ENCODE results near the gene SHC3. TPM values are rescaled to one million over a fixed set of nuclear protein-coding genes. Genes with fewer than 3 reads are reported as not detected.
"Not testable (repeated sequence)": the region's sequence is repeated elsewhere in the genome, so short reads cannot be mapped to it uniquely, and the experiment has no call there.

The SHC3 gene
- total RNA-seq, result not detected

- Mint-ChIP-seq H3K9me3 (no peaks in the 10 kb centered on the region), H3K27ac (no peak within 1 kb of the TSS), H3K4me1 (peaks cover 16% of the 10 kb centered on the region), H3K4me3 (no peak within 1 kb of the TSS), H3K36me3 (ENCODE audit: low read depth) (peaks cover 3% of the 10 kb centered on the region), H3K27me3 (peaks cover 69% of the 10 kb centered on the region)
- no peak for DNase-seq
- POLR2A ChIA-PET, result no interaction called here
- CTCF ChIA-PET, result no interaction called here
These were observed at the start of gene SHC3 for GRCh38 chr9:89177944-89178829. TSS of gene SHC3 (minus strand) at chr9:89178818. CDS start at chr9:89178460, 358 bp downstream.

GRCh38 chr9:89225991-89226471, 47.4 kb upstream of the SHC3 start:
- Mint-ChIP-seq H3K4me3 (no peak overlapping the region), H3K9me3 (no peaks in the 10 kb centered on the region), H3K27me3 (peaks cover 31% of the 10 kb centered on the region), H3K27ac (no peak overlapping the region), H3K4me1 (no peaks in the 10 kb centered on the region), H3K36me3 (ENCODE audit: low read depth) (no peaks in the 10 kb centered on the region)
- POLR2A ChIA-PET, result no interaction called here
- CTCF ChIA-PET, result no interaction called here
- DNase-seq, result no peak

GRCh38 chr9:89225587-89225986, 47.0 kb upstream of the SHC3 start:
- Mint-ChIP-seq H3K9me3 (no peaks in the 10 kb centered on the region), H3K36me3 (ENCODE audit: low read depth) (no peaks in the 10 kb centered on the region), H3K27ac (no peak overlapping the region), H3K4me1 (no peaks in the 10 kb centered on the region), H3K4me3 (no peak overlapping the region), H3K27me3 (peaks cover 28% of the 10 kb centered on the region)
- ChIA-PET CTCF (no interaction called here), POLR2A (no interaction called here)
- DNase-seq, result no peak

- Mint-ChIP-seq H3K36me3 (ENCODE audit: low read depth) (no peaks in the 10 kb centered on the region), H3K27ac (no peak overlapping the region), H3K27me3 (peaks cover 26% of the 10 kb centered on the region), H3K4me1 (no peaks in the 10 kb centered on the region), H3K4me3 (no peak overlapping the region), H3K9me3 (no peaks in the 10 kb centered on the region)
- DNase-seq, result no peak
- ChIA-PET POLR2A (no interaction called here), CTCF (no interaction called here)
These were observed 46.4 kb upstream of the SHC3 start for GRCh38 chr9:89225036-89225435.

- Mint-ChIP-seq H3K27ac (no peak overlapping the region), H3K4me3 (no peak overlapping the region), H3K27me3 (peaks cover 23% of the 10 kb centered on the region), H3K36me3 (ENCODE audit: low read depth) (no peaks in the 10 kb centered on the region), H3K9me3 (no peaks in the 10 kb centered on the region), H3K4me1 (no peaks in the 10 kb centered on the region)
- DNase-seq, result no peak
- CTCF ChIA-PET, result no interaction called here
- POLR2A ChIA-PET, result no interaction called here
These were observed 46.0 kb upstream of the SHC3 start for GRCh38 chr9:89224633-89225032.

- POLR2A ChIA-PET, result no interaction called here
- no peak overlapping the region for H3K4me3 Mint-ChIP-seq
- H3K27ac Mint-ChIP-seq, result no peak overlapping the region
- H3K4me1 Mint-ChIP-seq, result no peaks in the 10 kb centered on the region
- CTCF ChIA-PET, result no interaction called here
- no peak for DNase-seq
- H3K27me3 Mint-ChIP-seq, result peaks cover 19% of the 10 kb centered on the region
- no peaks in the 10 kb centered on the region for H3K36me3 Mint-ChIP-seq (ENCODE audit: low read depth)
- H3K9me3 Mint-ChIP-seq, result no peaks in the 10 kb centered on the region
These were observed 44.9 kb upstream of the SHC3 start for GRCh38 chr9:89223396-89223977.

- Mint-ChIP-seq H3K4me3 (no peak overlapping the region), H3K4me1 (no peaks in the 10 kb centered on the region), H3K27me3 (peaks cover 13% of the 10 kb centered on the region), H3K9me3 (no peaks in the 10 kb centered on the region), H3K27ac (no peak overlapping the region), H3K36me3 (ENCODE audit: low read depth) (no peaks in the 10 kb centered on the region)
- DNase-seq, result no peak
- POLR2A ChIA-PET, result no interaction called here
- CTCF ChIA-PET, result no interaction called here
These were observed 41.0 kb upstream of the SHC3 start for GRCh38 chr9:89219637-89220036.

GRCh38 chr9:89218040-89218928, 39.7 kb upstream of the SHC3 start:
- Mint-ChIP-seq H3K36me3 (ENCODE audit: low read depth) (no peaks in the 10 kb centered on the region), H3K27ac (no peak overlapping the region), H3K27me3 (peaks cover 13% of the 10 kb centered on the region), H3K4me3 (no peak overlapping the region), H3K9me3 (no peaks in the 10 kb centered on the region), H3K4me1 (no peaks in the 10 kb centered on the region)
- CTCF ChIA-PET, result no interaction called here
- POLR2A ChIA-PET, result no interaction called here
- DNase-seq, result no peak

GRCh38 chr9:89215342-89215741, 36.7 kb upstream of the SHC3 start:
- Mint-ChIP-seq H3K4me3 (no peak overlapping the region), H3K4me1 (no peaks in the 10 kb centered on the region), H3K36me3 (ENCODE audit: low read depth) (no peaks in the 10 kb centered on the region), H3K9me3 (no peaks in the 10 kb centered on the region), H3K27ac (no peak overlapping the region), H3K27me3 (peaks cover 5% of the 10 kb centered on the region)
- CTCF ChIA-PET, result no interaction called here
- POLR2A ChIA-PET, result no interaction called here
- DNase-seq, result no peak

GRCh38 chr9:89213396-89213880, 34.8 kb upstream of the SHC3 start:
- CTCF ChIA-PET, result interaction anchor here (0.6 to 0.7 kb wide), 2 partner anchors 26 to 194 kb away, joined by 3 read pairs; no protein-coding TSS in a partner anchor
- H3K4me3 Mint-ChIP-seq, result no peak overlapping the region
- peaks cover 3% of the 10 kb centered on the region for H3K27me3 Mint-ChIP-seq
- no peak overlapping the region for H3K27ac Mint-ChIP-seq
- no peaks in the 10 kb centered on the region for H3K36me3 Mint-ChIP-seq (ENCODE audit: low read depth)
- POLR2A ChIA-PET, result no interaction called here
- no peaks in the 10 kb centered on the region for H3K9me3 Mint-ChIP-seq
- H3K4me1 Mint-ChIP-seq, result no peaks in the 10 kb centered on the region
- DNase-seq, result no peak

DNA sequence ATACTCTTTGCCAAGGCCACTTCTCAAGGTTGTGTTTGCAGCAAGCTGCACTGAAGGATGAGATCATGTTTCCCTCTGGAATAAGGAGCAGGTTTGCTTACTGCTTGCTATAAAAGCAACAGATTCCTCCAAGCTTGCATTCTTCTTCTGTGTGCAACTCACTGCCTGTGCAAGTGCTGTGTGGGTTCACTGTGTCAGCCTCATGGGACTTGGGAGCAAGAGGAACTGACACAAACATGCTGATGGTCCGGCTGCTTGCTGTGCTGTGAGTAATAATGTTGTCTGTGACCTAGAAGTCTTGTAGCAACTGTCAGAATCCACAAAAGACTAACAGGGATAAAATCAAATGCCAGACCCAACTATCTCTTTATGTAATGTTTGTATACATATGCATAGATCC, 33.6 kb upstream of the SHC3 start:
- POLR2A ChIA-PET, result no interaction called here
- no peaks in the 10 kb centered on the region for H3K4me1 Mint-ChIP-seq
- no peak overlapping the region for H3K27ac Mint-ChIP-seq
- CTCF ChIA-PET, result no interaction called here
- H3K27me3 Mint-ChIP-seq, result peaks cover 3% of the 10 kb centered on the region
- no peak overlapping the region for H3K4me3 Mint-ChIP-seq
- no peaks in the 10 kb centered on the region for H3K36me3 Mint-ChIP-seq (ENCODE audit: low read depth)
- DNase-seq, result no peak
- no peaks in the 10 kb centered on the region for H3K9me3 Mint-ChIP-seq

GRCh38 chr9:89209311-89209710, 30.7 kb upstream of the SHC3 start:
- H3K4me3 Mint-ChIP-seq; H3K27ac Mint-ChIP-seq; DNase-seq; H3K4me1 Mint-ChIP-seq; H3K9me3 Mint-ChIP-seq; H3K27me3 Mint-ChIP-seq; H3K36me3 Mint-ChIP-seq (ENCODE audit: low read depth); POLR2A ChIA-PET: not testable (repeated sequence)
- CTCF ChIA-PET, result interaction anchor here (1.2 kb wide), 1 partner anchor 70 kb away, joined by 3 read pairs; no protein-coding TSS in a partner anchor

GRCh38 chr9:89207026-89207425, 28.4 kb upstream of the SHC3 start:
- H3K27me3 Mint-ChIP-seq, result no peaks in the 10 kb centered on the region
- no peak overlapping the region for H3K4me3 Mint-ChIP-seq
- DNase-seq, result no peak
- H3K36me3 Mint-ChIP-seq (ENCODE audit: low read depth), result no peaks in the 10 kb centered on the region
- no peak overlapping the region for H3K27ac Mint-ChIP-seq
- H3K9me3 Mint-ChIP-seq, result peaks cover 5% of the 10 kb centered on the region
- ChIA-PET POLR2A (no interaction called here), CTCF (no interaction called here)
- H3K4me1 Mint-ChIP-seq, result no peaks in the 10 kb centered on the region
